GM12873 (cell line): Measurements from ENCODE around the gene MEIS2.

Source experiments
- TF ChIP-seq, protein P1 (sequence below): IDR thresholded peaks from 2 replicates; pipeline ENCODE4 v1.5.1; 2012; ENCODE audit warnings: low read depth, mild to moderate bottlenecking, moderate library complexity, low read length, control low read depth; ENCODE audit not compliant: insufficient read depth; ENCODE audit errors: missing control alignments

MEIS2 gene

DNA sequence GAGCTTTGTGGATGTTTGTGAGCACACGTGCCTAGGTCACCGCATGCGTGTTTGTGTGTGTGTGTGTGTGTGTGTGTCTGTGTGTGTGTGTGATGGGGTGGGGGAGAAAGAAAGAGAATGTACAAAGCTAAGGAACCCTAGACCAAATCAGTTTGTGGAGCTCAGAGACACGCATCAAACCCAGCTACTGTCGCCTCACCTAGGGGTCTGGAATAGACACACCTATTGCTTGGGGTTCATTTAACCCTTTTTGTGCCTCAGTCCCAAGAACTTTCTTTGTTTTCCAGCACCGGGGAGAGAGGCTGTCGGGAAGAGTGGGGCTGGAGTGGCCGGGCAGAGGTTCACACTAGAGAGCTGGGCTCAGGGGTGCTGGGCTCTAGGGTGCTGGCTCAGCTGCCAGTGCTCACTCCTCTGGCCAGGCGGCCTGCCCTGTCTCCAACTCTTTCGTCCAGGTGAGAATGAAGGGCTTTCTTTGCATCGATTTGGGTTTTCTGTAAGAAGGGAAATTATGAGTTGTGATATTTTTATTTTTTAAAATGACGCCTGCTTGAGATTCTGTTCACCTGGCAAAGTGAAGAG is 221.6 kb downstream of the MEIS2 start:
- TF ChIP-seq, protein P1, sequence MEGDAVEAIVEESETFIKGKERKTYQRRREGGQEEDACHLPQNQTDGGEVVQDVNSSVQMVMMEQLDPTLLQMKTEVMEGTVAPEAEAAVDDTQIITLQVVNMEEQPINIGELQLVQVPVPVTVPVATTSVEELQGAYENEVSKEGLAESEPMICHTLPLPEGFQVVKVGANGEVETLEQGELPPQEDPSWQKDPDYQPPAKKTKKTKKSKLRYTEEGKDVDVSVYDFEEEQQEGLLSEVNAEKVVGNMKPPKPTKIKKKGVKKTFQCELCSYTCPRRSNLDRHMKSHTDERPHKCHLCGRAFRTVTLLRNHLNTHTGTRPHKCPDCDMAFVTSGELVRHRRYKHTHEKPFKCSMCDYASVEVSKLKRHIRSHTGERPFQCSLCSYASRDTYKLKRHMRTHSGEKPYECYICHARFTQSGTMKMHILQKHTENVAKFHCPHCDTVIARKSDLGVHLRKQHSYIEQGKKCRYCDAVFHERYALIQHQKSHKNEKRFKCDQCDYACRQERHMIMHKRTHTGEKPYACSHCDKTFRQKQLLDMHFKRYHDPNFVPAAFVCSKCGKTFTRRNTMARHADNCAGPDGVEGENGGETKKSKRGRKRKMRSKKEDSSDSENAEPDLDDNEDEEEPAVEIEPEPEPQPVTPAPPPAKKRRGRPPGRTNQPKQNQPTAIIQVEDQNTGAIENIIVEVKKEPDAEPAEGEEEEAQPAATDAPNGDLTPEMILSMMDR: no peak

DNA sequence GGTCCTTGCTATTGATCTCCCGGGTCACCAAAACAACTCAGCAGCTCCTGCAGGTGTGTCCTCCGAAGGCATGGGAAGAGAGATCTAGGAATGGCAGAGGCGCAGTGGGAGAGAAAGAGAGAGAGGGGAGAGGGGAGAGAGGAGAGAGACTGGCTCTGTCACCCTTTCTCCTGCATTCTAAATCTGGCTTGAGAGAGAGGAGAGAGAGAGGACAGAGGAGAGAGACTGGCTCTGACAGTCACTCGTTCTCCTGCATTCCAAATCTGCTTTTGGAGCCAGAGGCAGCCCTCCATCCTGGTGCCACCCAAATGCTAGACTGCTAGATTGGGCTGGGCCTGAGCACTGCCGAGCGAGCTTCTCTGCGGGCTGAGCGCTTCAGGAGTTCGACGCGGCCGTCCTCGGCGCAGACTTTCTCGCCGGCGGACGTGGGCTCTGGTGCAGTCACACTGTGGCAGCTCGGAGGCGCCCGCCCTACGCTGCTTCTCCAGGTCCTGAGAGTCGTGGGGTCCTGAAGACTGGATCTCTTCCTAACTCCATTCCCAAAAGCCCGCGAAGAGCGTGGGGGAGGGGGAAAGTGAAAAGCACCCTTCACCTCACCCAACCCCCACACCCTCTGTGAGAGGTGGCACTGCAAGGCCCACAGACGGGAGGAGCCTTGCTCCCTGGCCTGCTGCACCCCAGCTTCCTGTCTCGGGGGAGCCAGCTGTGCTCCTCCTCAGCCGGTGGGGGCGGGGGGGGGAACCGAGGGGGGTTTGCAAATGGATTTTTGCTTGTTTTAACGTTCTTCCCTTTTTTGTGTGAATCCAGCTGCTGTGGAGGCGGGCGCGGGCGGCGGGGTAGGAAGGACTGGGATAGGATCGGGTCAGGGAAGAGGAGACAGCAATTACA is 222.3 kb downstream of the MEIS2 start:
- TF ChIP-seq, protein P1: no peak

DNA sequence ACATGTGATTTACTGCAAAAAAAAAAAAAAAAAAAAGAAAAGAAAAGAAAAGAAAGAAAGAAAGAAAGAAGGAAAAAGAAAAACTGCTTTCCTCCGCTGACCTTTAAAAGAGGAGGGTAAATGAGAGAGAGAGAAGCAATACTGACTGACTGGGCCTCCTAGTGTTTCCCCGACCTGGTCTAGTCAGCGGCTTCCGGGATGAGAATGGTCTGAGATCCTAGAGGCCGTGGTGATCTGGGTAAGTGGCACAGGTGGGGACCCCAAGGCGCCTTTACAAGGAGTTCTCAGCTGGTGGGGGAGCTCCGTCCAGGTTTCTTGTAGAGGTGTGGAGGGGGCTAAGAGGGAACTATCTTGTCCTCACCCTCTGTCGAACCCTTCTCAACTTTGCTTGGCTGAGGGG is 223.1 kb downstream of the MEIS2 start:
- TF ChIP-seq, protein P1: no peak

DNA sequence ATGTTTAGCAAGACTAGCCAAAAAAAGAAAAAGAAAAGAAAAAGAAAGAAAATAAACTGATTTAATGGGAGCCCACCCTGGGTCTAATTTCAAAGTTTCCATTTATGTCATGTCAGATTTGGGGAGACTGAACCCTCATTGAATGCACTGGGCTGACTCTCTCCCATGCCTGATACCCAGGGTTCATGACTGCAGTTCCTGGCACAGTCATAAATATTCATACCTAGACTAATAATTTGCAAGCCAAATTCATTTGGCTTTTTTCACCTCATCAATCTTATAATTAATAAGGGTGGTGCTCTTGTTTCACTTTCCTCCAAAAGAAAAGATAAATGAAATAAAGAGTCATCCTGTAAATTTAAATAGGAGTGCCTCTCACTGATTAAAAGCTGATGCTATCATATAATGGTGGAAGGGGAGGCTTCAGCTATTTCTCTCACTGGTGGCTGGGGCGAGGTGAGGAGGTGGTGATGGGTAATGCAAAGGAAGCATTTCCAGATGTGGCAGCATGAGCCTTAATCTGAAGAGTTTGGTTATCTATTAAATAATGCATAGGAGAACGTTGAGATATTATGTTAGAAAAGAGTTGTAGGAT is 224.5 kb downstream of the MEIS2 start:
- TF ChIP-seq, protein P1: no peak

DNA sequence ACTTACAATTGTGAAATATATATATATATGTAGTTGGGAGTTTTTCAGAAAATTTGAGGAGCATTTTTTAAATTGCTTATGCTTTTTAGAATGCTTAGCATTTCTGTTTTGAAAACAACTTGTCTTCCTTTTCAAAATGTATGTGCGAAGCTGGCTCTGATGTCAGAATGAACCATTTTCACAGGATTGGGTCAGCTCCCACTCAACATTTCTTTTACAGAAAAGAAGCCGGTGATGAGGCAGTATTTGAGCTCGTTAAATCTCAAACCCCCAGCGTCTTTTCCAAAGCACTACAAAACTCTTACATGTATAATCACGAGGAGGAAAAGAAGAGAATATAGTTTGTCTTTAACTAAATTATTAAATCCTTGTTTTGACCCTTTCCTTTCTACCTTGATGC is 225.4 kb downstream of the MEIS2 start:
- TF ChIP-seq, protein P1: no peak

DNA sequence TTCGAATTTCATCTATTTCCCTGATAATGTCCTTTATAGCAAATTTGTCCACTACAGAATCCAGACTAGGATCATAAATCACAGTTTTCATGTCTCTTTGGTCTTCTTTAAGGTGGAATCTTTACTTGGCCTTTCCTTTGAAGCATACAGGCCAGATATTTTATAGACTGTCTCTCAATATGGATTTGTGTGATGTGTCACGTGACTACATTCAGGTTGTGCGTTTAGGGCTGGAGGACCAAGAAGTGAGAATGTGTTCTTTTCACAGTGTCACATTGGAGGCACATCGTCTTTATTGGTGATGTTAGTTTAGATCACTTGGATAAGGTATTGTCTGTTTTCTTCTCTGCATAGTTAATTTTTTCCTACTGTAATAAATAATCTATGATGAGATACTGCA is 232.9 kb downstream of the MEIS2 start:
- TF ChIP-seq, protein P1: no peak

DNA sequence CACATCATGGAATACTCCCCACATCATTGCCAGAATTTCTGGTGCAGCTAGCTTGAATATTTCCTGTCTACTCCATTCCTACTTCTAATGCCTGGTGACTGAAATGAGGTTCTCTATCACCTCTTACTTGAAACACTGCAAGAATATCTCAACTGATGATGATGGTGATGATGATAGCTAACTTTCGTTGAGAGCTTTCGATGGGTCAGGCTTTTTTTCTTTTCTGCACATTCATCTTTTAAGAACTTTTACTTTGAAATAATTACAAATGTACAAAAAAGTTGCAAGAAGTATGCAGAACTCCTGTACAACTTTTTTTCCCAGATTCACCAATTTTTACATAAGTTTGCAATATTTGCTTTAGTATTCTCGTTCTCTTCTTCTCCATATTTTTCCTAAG is 233.5 kb downstream of the MEIS2 start:
- TF ChIP-seq, protein P1: no peak
